ENCODE results near the gene CCDC188.

DNA sequence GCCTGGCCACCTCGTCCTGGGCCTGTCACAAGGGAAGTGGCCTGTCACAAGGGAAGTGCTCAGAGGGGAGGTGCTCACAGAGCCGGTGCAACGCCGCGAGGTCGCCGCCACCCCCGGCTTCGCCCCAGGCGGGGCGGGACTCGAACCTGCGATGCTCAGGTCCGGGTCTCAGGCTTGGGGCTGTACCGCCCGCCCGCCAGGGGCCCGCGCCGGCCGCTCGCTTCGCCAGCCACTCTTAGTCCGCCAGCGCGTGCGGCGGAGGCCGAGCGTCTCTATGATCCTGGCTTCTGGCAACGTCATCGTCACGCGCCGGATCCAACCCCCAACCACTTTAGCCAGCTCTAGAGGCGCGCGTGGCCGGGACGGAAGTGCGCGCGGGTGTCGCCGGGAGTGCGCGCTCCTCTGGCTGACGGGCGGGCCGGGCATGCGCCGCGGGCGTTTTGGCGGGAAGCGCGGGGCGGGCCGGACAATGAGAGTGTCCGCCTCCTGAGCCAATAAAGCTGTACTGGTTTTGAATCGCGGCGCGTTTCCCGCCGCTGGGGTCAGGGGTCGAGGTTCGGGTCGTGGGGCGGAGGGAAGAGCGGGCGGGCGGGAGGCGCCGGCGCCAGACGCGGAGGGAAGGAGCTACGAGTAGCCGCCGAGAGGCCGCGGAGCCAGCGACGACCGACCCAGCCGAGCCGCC, 33.8 kb downstream of the CCDC188 start, which contains the start of gene TRMT2A:
- peak; percentile 74 for TF ChIP-seq POLR2AphosphoS5 (IDR thresholded peaks at IDR 0.05)
- TF ChIP-seq, protein P1, sequence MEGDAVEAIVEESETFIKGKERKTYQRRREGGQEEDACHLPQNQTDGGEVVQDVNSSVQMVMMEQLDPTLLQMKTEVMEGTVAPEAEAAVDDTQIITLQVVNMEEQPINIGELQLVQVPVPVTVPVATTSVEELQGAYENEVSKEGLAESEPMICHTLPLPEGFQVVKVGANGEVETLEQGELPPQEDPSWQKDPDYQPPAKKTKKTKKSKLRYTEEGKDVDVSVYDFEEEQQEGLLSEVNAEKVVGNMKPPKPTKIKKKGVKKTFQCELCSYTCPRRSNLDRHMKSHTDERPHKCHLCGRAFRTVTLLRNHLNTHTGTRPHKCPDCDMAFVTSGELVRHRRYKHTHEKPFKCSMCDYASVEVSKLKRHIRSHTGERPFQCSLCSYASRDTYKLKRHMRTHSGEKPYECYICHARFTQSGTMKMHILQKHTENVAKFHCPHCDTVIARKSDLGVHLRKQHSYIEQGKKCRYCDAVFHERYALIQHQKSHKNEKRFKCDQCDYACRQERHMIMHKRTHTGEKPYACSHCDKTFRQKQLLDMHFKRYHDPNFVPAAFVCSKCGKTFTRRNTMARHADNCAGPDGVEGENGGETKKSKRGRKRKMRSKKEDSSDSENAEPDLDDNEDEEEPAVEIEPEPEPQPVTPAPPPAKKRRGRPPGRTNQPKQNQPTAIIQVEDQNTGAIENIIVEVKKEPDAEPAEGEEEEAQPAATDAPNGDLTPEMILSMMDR (IDR thresholded peaks at IDR 0.05; ENCODE audit: poor library complexity, severe bottlenecking), result peak; percentile 64

Measured in neural cell (in vitro differentiated cells).